HG03066 (cell line): ENCODE measurements around the gene C5AR1.
"Not testable (repeated sequence)": the region's sequence is repeated elsewhere in the genome, so short reads cannot be mapped to it uniquely, and the experiment has no call there.

Experiments
- ATAC-seq: cut with Tn5 transposase; IDR thresholded peaks from one replicate; pipeline ENCODE4 v1.9.1; 2021; ENCODE audit warnings: low read depth; ENCODE audit not compliant: unreplicated experiment

Gene C5AR1

DNA sequence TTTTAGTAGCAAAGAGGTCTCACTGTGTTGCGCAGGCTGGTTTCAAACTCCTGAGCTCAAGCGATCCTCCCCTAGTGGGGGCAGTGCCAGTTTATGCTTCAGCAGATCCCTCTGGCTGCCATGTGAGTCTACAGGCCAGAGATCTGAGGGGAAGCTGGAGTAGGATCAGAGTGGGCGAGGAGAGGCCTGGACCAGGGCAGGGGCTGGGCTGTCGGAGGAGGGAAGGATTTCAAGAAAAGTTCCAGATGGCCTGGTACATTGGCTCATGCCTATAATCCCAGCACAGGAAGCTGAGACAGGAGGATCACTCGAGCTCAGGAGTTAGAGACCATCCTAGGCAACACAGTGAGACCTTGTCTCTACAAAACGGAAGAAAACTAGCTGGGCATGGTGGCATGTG, 49.3 kb downstream of the C5AR1 start:
- no peak for ATAC-seq

DNA sequence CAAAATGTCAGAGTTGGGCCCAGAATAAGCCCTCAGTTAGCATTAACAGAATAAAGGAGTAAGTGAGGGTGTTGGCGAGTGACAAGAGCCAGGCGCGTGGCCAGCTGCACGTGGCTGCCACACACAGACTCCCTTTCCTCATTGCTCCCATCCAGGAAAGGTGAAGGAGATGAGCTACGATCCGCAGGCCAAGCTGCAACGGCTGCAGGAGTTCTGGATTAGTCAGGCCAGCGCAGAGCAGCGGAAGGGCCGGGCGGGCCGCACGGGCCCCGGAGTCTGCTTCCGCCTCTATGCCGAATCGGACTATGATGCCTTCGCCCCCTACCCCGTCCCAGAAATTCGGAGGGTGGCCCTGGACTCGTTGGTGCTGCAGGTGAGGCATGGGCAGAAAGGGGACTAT, 52.7 kb downstream of the C5AR1 start:
- no peak for ATAC-seq

DNA sequence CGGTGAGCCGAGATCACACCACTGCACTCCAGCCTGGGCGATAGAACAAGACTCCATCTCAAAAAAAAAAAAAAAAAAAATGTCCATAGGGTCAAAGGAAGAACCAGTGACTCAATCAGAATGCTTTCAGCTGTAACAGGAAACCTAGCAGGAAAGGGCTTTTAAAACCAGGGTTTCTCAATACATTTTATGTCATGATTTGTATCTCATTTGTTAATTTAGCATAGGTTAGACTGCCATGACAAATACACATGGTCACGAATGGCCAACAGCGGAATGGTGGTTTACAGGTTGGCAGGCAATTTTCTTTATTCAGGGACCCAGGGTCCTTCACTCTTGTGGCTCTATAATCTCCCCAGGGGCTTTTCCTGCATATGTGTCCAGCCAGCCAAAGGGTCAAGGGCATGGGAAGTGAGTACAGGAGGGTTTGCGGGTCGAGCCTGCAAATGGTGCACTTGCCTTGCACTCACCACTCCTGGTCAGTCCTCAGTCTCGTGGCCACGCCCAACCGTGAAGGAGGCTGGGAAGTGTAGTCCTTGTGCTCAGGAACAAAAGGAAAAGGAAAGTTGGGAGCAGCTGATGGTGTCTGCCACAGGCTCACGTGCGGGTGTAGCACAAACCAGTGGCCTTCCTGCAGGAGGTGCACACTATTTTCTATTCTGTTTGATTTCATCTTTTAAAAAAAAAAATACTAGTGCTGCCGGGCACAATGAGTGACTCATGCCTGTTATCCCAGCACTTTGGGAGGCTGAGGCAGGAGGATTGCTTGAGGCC, 54.3 kb downstream of the C5AR1 start:
- no peak for ATAC-seq

DNA sequence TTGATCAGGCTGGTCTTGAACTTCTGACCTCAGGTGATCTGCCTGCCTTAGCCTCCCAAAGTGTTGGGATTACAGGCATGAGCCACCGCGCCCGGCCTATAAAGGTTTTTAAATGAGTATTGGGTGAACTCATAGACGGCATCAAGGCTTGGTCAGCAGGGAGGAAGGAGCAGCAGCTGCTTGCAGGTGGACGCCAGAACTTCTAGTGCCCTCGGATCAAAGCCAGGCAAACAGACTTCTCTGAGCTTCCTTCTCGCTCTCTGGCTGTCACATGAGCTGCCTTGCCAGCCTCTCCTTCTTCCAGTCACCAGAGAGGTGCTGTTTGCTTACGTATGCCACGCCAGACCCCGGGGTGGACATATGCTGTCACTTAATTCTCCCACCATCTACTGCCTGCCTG, 55.8 kb downstream of the C5AR1 start:
- not testable (repeated sequence) for ATAC-seq

DNA sequence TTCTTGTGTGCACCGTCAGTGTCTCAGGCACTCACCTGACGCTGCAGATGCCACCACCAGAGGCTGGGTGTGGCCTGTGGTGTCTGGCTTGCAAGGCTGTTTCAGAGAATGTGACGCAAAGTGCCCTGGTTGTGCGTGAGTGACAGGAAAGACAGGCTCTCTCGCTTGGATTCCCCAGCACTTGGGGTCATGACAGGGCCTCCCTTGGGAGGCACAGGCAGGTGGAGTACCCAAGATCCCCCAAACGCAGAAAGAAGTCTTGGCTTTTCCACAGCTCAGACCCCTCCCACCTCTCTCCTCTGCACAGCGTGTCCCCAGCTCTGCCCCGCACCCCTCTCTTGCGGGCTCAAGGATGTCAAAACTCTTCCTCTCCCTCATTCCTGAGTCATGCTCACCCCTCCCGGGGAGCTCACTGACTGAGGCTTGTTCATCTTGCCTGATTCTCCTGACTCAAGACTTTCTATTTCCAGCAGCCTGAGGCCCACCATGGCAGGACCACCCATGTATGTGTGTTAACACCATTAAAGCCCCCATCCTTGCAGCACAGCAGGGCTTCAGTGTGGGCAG, 60.5 kb downstream of the C5AR1 start:
- ATAC-seq: no peak

DNA sequence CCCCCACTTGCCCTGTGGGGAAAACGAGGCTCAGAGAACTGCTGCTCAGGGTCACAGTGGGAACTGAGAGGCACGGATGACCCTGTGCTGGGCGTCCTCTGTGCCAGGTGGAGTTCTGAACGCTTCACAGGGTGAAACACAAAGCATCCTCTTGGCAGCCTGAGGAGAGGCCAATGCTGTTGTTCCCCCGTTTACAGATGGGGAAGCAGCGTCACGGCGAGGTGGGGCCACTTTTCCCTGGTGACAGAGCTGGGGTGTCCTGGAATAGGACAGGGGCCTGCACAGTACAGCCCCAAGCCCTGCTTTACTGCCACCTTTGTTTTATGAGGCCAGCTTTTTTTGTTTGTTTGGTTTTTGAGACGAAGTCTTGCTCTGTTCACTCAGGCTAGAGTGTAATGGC, 61.6 kb downstream of the C5AR1 start:
- no peak for ATAC-seq
